Bronchial epithelial cell (primary cell): ENCODE measurements around the gene CADM3. TPM values are rescaled to one million over a fixed set of nuclear protein-coding genes. Genes with fewer than 3 reads are reported as not detected.

Source experiments
- DNase-seq: peaks from one replicate; pipeline ENCODE4 v3.0.0-alpha.2; 2010; ENCODE audit warnings: low read depth
- FAIRE-seq: peaks from 2 replicates; lab custom pipeline; 2011; peaks lifted over from hg19 to GRCh38; lab: Jason Lieb, UNC
- H3K27me3 ChIP-seq: 2 replicates; pipeline ENCODE4 v1.5.1; 2011; ENCODE audit warnings: low read length; ENCODE audit not compliant: control insufficient read depth, insufficient read depth
- H3K36me3 ChIP-seq: 2 replicates; pipeline ENCODE4 v1.5.1; 2011; ENCODE audit warnings: low read length; ENCODE audit not compliant: control insufficient read depth, insufficient read depth
- H3K4me3 ChIP-seq: 2 replicates; pipeline ENCODE4 v1.5.1; 2011; ENCODE audit warnings: mild to moderate bottlenecking, low read depth, low read length, control low read depth
- total RNA-seq: library from RNA; depleted of rRNA; stranded (reverse); fragments of >200 nt; gene quantifications from 2 replicates; pipeline ENCODE4 v1.2.1, GENCODE V29; 2014
- TF ChIP-seq, protein P1 (sequence below): IDR thresholded peaks from 2 replicates; pipeline ENCODE4 v1.5.1; 2011; ENCODE audit warnings: mild to moderate bottlenecking, moderate library complexity, low read length, control low read depth, inconsistent platforms; ENCODE audit not compliant: insufficient read depth, severe bottlenecking

CADM3 gene
- total RNA-seq, 1 donor from 2014 or later: not detected

DNA sequence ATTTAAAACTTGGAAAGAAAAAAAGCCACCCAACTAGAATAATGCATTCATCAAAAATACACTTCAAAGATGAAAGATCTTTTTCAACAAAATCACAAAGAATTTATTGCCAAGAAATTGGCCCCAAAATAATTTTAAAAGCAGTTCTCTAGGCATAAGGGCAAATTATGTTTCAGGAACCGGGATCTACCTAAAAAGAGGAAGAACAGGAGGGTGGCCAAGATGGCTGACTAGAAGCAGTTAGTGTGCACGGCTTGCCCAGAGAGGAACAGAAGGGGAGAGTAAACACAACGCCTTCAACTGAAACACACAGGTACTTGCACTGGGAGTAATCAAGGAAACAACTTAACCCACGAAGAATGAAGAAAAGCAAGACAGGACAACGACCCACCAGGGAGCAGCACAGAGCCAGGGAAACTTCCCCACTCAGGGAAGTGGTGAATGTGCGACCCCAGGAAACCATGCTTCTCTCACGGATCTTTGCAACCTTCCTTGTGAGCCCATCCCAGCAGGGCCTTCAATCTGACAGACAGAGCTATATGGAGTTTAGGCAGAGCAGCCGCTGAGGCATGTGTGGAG lies 79.3 kb downstream of the CADM3 start:
- TF ChIP-seq, protein P1, sequence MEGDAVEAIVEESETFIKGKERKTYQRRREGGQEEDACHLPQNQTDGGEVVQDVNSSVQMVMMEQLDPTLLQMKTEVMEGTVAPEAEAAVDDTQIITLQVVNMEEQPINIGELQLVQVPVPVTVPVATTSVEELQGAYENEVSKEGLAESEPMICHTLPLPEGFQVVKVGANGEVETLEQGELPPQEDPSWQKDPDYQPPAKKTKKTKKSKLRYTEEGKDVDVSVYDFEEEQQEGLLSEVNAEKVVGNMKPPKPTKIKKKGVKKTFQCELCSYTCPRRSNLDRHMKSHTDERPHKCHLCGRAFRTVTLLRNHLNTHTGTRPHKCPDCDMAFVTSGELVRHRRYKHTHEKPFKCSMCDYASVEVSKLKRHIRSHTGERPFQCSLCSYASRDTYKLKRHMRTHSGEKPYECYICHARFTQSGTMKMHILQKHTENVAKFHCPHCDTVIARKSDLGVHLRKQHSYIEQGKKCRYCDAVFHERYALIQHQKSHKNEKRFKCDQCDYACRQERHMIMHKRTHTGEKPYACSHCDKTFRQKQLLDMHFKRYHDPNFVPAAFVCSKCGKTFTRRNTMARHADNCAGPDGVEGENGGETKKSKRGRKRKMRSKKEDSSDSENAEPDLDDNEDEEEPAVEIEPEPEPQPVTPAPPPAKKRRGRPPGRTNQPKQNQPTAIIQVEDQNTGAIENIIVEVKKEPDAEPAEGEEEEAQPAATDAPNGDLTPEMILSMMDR: no peak
- H3K4me3 ChIP-seq: no peak overlapping the region
- FAIRE-seq (no peak), DNase-seq (no peak)
- no peaks in the 10 kb centered on the region for H3K36me3 ChIP-seq
- no peaks in the 10 kb centered on the region for H3K27me3 ChIP-seq

Other genes starting within 250 kb of the CADM3 start
- gene PYHIN1, start 240.1 kb upstream of the CADM3 start, total RNA-seq: not detected in 2 replicates
- 34.0 and 54.7 TPM in 2 replicates for gene IFI16, start 161.7 kb upstream of the CADM3 start, total RNA-seq
- gene AIM2, start 94.8 kb upstream of the CADM3 start, total RNA-seq: not detected in 2 replicates
- not detected in 2 replicates for gene ACKR1, start 33.3 kb downstream of the CADM3 start, total RNA-seq
- gene FCER1A, start 130.7 kb downstream of the CADM3 start, total RNA-seq: not detected in 2 replicates